Liver (tissue), 9 donors: ENCODE results near the gene SGIP1. TPM values are rescaled to one million over a fixed set of nuclear protein-coding genes. Genes with fewer than 3 reads are reported as not detected.

ENCODE experiments used
- DNase-seq: peaks from one replicate; pipeline ENCODE4 v3.0.0-alpha.2; 2017; ENCODE audit warnings: low spot score
- H3K27ac ChIP-seq, 2 donors: one replicate each; pipeline ENCODE4 v1.7.0; 2013; ENCODE audit warnings: inconsistent platforms in 2 of 2, low read length in 2 of 2, control low read depth in 1 of 2, low read depth in 1 of 2, mild to moderate bottlenecking in 1 of 2
- H3K27me3 ChIP-seq, 4 donors: one replicate each; pipeline versions ENCODE4 v1.6.1 to v1.7.0; 2013; ENCODE audit warnings: low read length in 3 of 4, inconsistent platforms in 1 of 4, mild to moderate bottlenecking in 1 of 4, moderate library complexity in 1 of 4; ENCODE audit not compliant: control insufficient read depth in 4 of 4, insufficient read depth in 4 of 4
- H3K36me3 ChIP-seq, 4 donors: one replicate each; pipeline versions ENCODE4 v1.6.1 to v1.7.0; 2013; ENCODE audit warnings: low read length in 3 of 4, mild to moderate bottlenecking in 3 of 4, low read depth in 1 of 4, moderate library complexity in 1 of 4; ENCODE audit not compliant: control insufficient read depth in 4 of 4, insufficient read depth in 3 of 4
- H3K4me1 ChIP-seq, 4 donors: one replicate each; pipeline versions ENCODE4 v1.6.1 to v1.7.0; 2013; ENCODE audit warnings: low read length in 3 of 4, mild to moderate bottlenecking in 3 of 4, moderate library complexity in 1 of 4; ENCODE audit not compliant: control insufficient read depth in 4 of 4, insufficient read depth in 4 of 4
- H3K4me3 ChIP-seq, 3 donors: one replicate each; pipeline versions ENCODE4 v1.6.1 to v1.7.0; 2013; ENCODE audit warnings: low read length in 3 of 3, control low read depth in 1 of 3, low read depth in 1 of 3, mild to moderate bottlenecking in 1 of 3
- H3K9ac ChIP-seq, 2 donors: one replicate each; pipeline ENCODE4 v1.7.0; 2013; ENCODE audit warnings: low read length in 2 of 2, mild to moderate bottlenecking in 2 of 2, moderate library complexity in 2 of 2, control low read depth in 1 of 2, low read depth in 1 of 2
- H3K9me3 ChIP-seq, 4 donors: one replicate each; pipeline versions ENCODE4 v1.6.1 to v1.7.0; 2013; ENCODE audit warnings: low read length in 3 of 4; ENCODE audit not compliant: control insufficient read depth in 4 of 4
- EGR1 ChIP-seq, 2 donors: IDR thresholded peaks; 2 replicates each; pipeline ENCODE4 v1.6.1; 2016 to 2018; ENCODE audit warnings: antibody characterized with exemption in 2 of 2, low read depth in 2 of 2
- FOXA1 ChIP-seq: IDR thresholded peaks from 2 replicates; pipeline ENCODE4 v1.6.1; 2016; ENCODE audit warnings: antibody characterized with exemption
- FOXA2 ChIP-seq: IDR thresholded peaks from 2 replicates; pipeline ENCODE4 v1.6.1; 2016; ENCODE audit warnings: antibody characterized with exemption
- GABPA ChIP-seq, 2 donors: IDR thresholded peaks in 1 of 2; conservative IDR thresholded peaks in 1 of 2; 2 replicates each; pipeline ENCODE4 v1.6.1; 2016; ENCODE audit warnings: antibody characterized with exemption in 2 of 2, mild to moderate bottlenecking in 1 of 2, moderate library complexity in 1 of 2
- HNF4A ChIP-seq, 2 donors: conservative IDR thresholded peaks; 2 replicates each; pipeline ENCODE4 v1.6.1; 2016; ENCODE audit warnings: antibody characterized with exemption in 2 of 2, mild to moderate bottlenecking in 2 of 2
- HNF4G ChIP-seq: IDR thresholded peaks from 2 replicates; pipeline ENCODE4 v1.6.1; 2016; ENCODE audit warnings: antibody characterized with exemption
- JUND ChIP-seq, 2 donors: IDR thresholded peaks; 2 replicates each; pipeline ENCODE4 v1.6.1; 2016; ENCODE audit warnings: antibody characterized with exemption in 2 of 2
- MAX ChIP-seq: IDR thresholded peaks from 2 replicates; pipeline ENCODE4 v1.6.1; 2016; ENCODE audit warnings: antibody characterized with exemption
- NR2F2 ChIP-seq: IDR thresholded peaks from 2 replicates; pipeline ENCODE4 v1.6.1; 2016; ENCODE audit warnings: antibody characterized with exemption
- RAD21 ChIP-seq, 2 donors: IDR thresholded peaks; 2 replicates each; pipeline ENCODE4 v1.6.1; 2016; ENCODE audit warnings: antibody characterized with exemption in 2 of 2, mild to moderate bottlenecking in 2 of 2
- RXRA ChIP-seq, 2 donors: IDR thresholded peaks; 2 replicates each; pipeline ENCODE4 v1.6.1; 2017 to 2018; ENCODE audit warnings: antibody characterized with exemption in 2 of 2, mild to moderate bottlenecking in 1 of 2
- SP1 ChIP-seq: IDR thresholded peaks from 2 replicates; pipeline ENCODE4 v1.6.1; 2018; ENCODE audit warnings: antibody characterized with exemption, mild to moderate bottlenecking
- TAF1 ChIP-seq: conservative IDR thresholded peaks from 2 replicates; pipeline ENCODE4 v1.6.1; 2016; ENCODE audit warnings: antibody characterized with exemption, mild to moderate bottlenecking
- YY1 ChIP-seq: IDR thresholded peaks from 2 replicates; pipeline ENCODE4 v1.6.1; 2016; ENCODE audit warnings: antibody characterized with exemption, mild to moderate bottlenecking
- ZBTB33 ChIP-seq: IDR thresholded peaks from 2 replicates; pipeline ENCODE4 v1.6.1; 2016; ENCODE audit warnings: antibody characterized with exemption
- WGBS: extraction: QIAGEN DNeasy Blood & Tissue Kit; methylation state at CpG from one replicate; pipeline ENCODE4 v1.1.7; 2013; 5-methylcytosine and 5-hydroxymethylcytosine counted together
- polyA plus RNA-seq, 2 donors: library from polyadenylated mRNA; stranded (reverse) in 1 of 2; unstranded in 1 of 2; fragments of 200-250 nt in 1 of 2; fragments of >200 nt in 1 of 2; fragmentation: Nextera tagmentation in 1 of 2; extraction: Ambion mirVana in 1 of 2; gene quantifications; one replicate each; pipeline versions ENCODE4 v1.2.1 to v1.2.3, GENCODE V29; 2013 to 2015
- total RNA-seq, 2 donors: library from RNA; depleted of rRNA; stranded (reverse); fragments of >200 nt; gene quantifications; one replicate each; pipeline ENCODE4 v1.2.3, GENCODE V29; 2014
- TF ChIP-seq, protein P1 (sequence below): IDR thresholded peaks from 2 replicates; pipeline ENCODE4 v1.6.1; 2016; ENCODE audit warnings: antibody characterized with exemption, mild to moderate bottlenecking
- TF ChIP-seq, protein P2 (sequence below): IDR thresholded peaks from 2 replicates; pipeline ENCODE4 v1.6.1; 2016; ENCODE audit warnings: antibody characterized with exemption
- donor health status: healthy.
- donor health status: healthy.
- donor health status: healthy.
- donor health status: healthy.
- donor health status: healthy.

Gene SGIP1
- total and polyA plus RNA-seq, 4 donors, result 0.09 to 2.5 (median 0.38) TPM

DNA sequence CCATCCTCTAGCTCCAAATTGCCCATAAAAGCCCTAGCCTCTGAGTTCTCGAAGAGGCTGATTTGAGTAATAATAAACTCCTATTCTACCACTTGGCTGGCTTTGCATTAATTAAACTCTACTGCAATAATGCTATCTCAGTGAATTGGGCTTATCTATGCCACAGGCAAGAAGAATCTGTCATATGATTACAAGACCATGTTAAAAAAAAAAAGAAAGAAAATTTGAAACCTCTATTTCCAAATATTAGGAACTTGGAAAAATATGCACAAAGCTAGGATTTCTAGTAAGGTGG, 27.6 kb upstream of the SGIP1 start:
- Histone ChIP-seq H3K27ac (no peak overlapping the region), H3K9ac (no peak overlapping the region), H3K4me1 (no peaks in the 10 kb centered on the region), H3K36me3 (no peaks in the 10 kb centered on the region), H3K4me3 (no peak overlapping the region), H3K27me3 (peaks cover 0 to 3% (median 0%) of the 10 kb centered on the region in 4 donors), H3K9me3 (no peaks in the 10 kb centered on the region)
- TF ChIP-seq HNF4G, result no peak
- TF ChIP-seq EGR1 (IDR thresholded peaks at IDR 0.05; ENCODE audit: low read depth in 2 of 2), result no peak
- TF ChIP-seq ZBTB33, result no peak
- no peak for TF ChIP-seq HNF4A (conservative IDR thresholded peaks at IDR 0.05)
- TF ChIP-seq FOXA2, result no peak
- no peak for TF ChIP-seq JUND (IDR thresholded peaks at IDR 0.05)
- TF ChIP-seq MAX, result no peak
- TF ChIP-seq YY1, result no peak
- no peak for TF ChIP-seq GABPA (IDR thresholded peaks at IDR 0.05 in 1 of 2, conservative IDR thresholded peaks at IDR 0.05 in 1 of 2)
- TF ChIP-seq TAF1, result no peak
- TF ChIP-seq, protein P1, sequence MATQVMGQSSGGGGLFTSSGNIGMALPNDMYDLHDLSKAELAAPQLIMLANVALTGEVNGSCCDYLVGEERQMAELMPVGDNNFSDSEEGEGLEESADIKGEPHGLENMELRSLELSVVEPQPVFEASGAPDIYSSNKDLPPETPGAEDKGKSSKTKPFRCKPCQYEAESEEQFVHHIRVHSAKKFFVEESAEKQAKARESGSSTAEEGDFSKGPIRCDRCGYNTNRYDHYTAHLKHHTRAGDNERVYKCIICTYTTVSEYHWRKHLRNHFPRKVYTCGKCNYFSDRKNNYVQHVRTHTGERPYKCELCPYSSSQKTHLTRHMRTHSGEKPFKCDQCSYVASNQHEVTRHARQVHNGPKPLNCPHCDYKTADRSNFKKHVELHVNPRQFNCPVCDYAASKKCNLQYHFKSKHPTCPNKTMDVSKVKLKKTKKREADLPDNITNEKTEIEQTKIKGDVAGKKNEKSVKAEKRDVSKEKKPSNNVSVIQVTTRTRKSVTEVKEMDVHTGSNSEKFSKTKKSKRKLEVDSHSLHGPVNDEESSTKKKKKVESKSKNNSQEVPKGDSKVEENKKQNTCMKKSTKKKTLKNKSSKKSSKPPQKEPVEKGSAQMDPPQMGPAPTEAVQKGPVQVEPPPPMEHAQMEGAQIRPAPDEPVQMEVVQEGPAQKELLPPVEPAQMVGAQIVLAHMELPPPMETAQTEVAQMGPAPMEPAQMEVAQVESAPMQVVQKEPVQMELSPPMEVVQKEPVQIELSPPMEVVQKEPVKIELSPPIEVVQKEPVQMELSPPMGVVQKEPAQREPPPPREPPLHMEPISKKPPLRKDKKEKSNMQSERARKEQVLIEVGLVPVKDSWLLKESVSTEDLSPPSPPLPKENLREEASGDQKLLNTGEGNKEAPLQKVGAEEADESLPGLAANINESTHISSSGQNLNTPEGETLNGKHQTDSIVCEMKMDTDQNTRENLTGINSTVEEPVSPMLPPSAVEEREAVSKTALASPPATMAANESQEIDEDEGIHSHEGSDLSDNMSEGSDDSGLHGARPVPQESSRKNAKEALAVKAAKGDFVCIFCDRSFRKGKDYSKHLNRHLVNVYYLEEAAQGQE, result no peak
- no peak for TF ChIP-seq FOXA1
- no peak for TF ChIP-seq NR2F2
- DNase-seq, result no peak
- WGBS, result 92% methylated on average over 1 of the region's 1 CpG

DNA sequence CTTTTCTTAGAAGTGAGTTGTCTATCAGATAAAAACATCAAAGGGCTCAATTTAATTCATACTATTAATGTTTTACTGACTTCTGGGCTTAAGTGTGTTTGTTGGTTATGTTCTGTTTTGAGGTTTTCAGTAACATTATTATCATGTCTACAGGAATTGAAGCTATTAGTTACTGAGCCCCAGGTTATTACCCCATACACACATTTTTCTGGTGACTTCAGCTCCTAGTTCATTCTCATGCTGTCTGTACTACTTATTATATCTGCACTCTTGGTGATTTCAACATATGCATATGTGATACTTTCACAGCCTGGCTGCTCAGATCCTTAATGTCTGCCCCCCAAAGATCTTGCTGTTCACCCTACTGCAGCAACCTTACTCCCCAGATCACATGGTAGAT, 27.0 kb upstream of the SGIP1 start:
- Histone ChIP-seq H3K36me3 (no peaks in the 10 kb centered on the region), H3K9me3 (no peaks in the 10 kb centered on the region), H3K27me3 (peaks cover 0 to 3% (median 0%) of the 10 kb centered on the region in 4 donors), H3K4me1 (no peaks in the 10 kb centered on the region), H3K9ac (no peak overlapping the region), H3K4me3 (no peak overlapping the region), H3K27ac (no peak overlapping the region)
- TF ChIP-seq, protein P2, sequence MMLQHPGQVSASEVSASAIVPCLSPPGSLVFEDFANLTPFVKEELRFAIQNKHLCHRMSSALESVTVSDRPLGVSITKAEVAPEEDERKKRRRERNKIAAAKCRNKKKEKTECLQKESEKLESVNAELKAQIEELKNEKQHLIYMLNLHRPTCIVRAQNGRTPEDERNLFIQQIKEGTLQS, result no peak
- TF ChIP-seq NR2F2 (no peak), HNF4A (conservative IDR thresholded peaks at IDR 0.05) (no peak)
- DNase-seq, result no peak

GRCh38 chr1:66510407-66510806, 23.5 kb upstream of the SGIP1 start:
- Histone ChIP-seq H3K27ac (no peak overlapping the region), H3K36me3 (no peaks in the 10 kb centered on the region), H3K9me3 (no peaks in the 10 kb centered on the region), H3K4me1 (no peaks in the 10 kb centered on the region), H3K27me3 (peaks cover 0 to 3% (median 0%) of the 10 kb centered on the region in 4 donors), H3K9ac (no peak overlapping the region), H3K4me3 (no peak overlapping the region)
- 92% methylated on average over 6 of the region's 6 CpGs for WGBS
- DNase-seq, result no peak
- TF ChIP-seq HNF4G (no peak), FOXA1 (no peak), SP1 (no peak), GABPA (IDR thresholded peaks at IDR 0.05 in 1 of 2, conservative IDR thresholded peaks at IDR 0.05 in 1 of 2) (no peak), TAF1 (no peak), EGR1 (IDR thresholded peaks at IDR 0.05; ENCODE audit: low read depth in 2 of 2) (no peak), RXRA (IDR thresholded peaks at IDR 0.05) (no peak), RAD21 (IDR thresholded peaks at IDR 0.05) (no peak), HNF4A (conservative IDR thresholded peaks at IDR 0.05) (no peak), JUND (IDR thresholded peaks at IDR 0.05) (no peak), YY1 (no peak)
- TF ChIP-seq, protein P1, result no peak
- TF ChIP-seq, protein P2, result no peak
